Activated T-cell treated with anti-CD3 and anti-CD28 coated beads for 24 hours (primary cell): ENCODE measurements around the gene KCNIP4.

ENCODE experiments used
- DNase-seq: peaks from one replicate; pipeline ENCODE4 v3.0.0-alpha.2; 2020; ENCODE audit warnings: low read depth

The KCNIP4 gene

GRCh38 chr4:21457086-21457840, 491.3 kb downstream of the KCNIP4 start:
- no peak for DNase-seq

- DNase-seq: no peak
Measured at GRCh38 chr4:21454831-21455230, 493.7 kb downstream of the KCNIP4 start.

- no peak for DNase-seq
Measured at GRCh38 chr4:21454201-21454600, 494.4 kb downstream of the KCNIP4 start.

- DNase-seq: no peak
Measured at GRCh38 chr4:21452931-21453330, 495.6 kb downstream of the KCNIP4 start.

GRCh38 chr4:21451032-21451431, 497.5 kb downstream of the KCNIP4 start:
- DNase-seq: no peak

- no peak for DNase-seq
Measured at GRCh38 chr4:21450331-21450730, 498.2 kb downstream of the KCNIP4 start.

GRCh38 chr4:21447301-21448054, 501.1 kb downstream of the KCNIP4 start:
- DNase-seq: no peak

GRCh38 chr4:21420166-21420565, 528.4 kb downstream of the KCNIP4 start:
- no peak for DNase-seq

GRCh38 chr4:21415728-21416127, 532.8 kb downstream of the KCNIP4 start:
- no peak for DNase-seq

GRCh38 chr4:21413807-21414370, 534.7 kb downstream of the KCNIP4 start:
- no peak for DNase-seq

GRCh38 chr4:21411086-21411485, 537.5 kb downstream of the KCNIP4 start:
- DNase-seq: no peak

GRCh38 chr4:21410372-21410771, 538.2 kb downstream of the KCNIP4 start:
- DNase-seq: no peak

GRCh38 chr4:21387683-21388082, 560.9 kb downstream of the KCNIP4 start:
- DNase-seq: no peak

- no peak for DNase-seq
Measured at GRCh38 chr4:21386166-21386780, 562.3 kb downstream of the KCNIP4 start.

GRCh38 chr4:21385706-21386105, 562.9 kb downstream of the KCNIP4 start:
- no peak for DNase-seq

- DNase-seq: no peak
Measured at GRCh38 chr4:21384609-21385008, 564.0 kb downstream of the KCNIP4 start.

- DNase-seq: no peak
Measured at GRCh38 chr4:21380861-21381260, 567.7 kb downstream of the KCNIP4 start.

GRCh38 chr4:21377046-21377445, 571.5 kb downstream of the KCNIP4 start:
- DNase-seq: no peak

- no peak for DNase-seq
Measured at GRCh38 chr4:21376176-21376575, 572.4 kb downstream of the KCNIP4 start.

GRCh38 chr4:21374641-21375368, 573.8 kb downstream of the KCNIP4 start:
- no peak for DNase-seq

GRCh38 chr4:21367567-21367966, 581.0 kb downstream of the KCNIP4 start:
- DNase-seq: no peak

GRCh38 chr4:21366840-21367239, 581.7 kb downstream of the KCNIP4 start:
- no peak for DNase-seq
